ENCODE results near the gene FOLR3.

DNA sequence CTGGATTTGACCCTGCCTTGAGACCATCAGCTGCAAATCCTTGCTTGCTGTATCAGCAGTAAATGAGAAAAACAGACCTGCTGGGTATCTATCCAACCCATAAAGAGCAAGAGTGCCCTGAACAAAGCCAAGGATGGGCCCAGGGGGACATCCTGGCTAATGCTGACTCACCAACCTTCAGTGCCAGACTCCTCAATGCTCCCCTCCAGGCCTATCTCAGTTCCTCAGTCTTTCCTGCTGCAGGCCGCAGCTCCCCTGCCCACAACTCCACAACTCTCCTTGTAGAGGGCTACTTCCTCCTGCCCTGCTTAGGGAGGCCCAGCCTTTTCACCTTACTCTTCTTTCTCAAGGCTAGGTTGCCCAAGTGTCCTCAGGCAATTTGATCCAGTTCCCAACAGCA, 35.1 kb upstream of the FOLR3 start:
- TF ChIP-seq, protein P1, sequence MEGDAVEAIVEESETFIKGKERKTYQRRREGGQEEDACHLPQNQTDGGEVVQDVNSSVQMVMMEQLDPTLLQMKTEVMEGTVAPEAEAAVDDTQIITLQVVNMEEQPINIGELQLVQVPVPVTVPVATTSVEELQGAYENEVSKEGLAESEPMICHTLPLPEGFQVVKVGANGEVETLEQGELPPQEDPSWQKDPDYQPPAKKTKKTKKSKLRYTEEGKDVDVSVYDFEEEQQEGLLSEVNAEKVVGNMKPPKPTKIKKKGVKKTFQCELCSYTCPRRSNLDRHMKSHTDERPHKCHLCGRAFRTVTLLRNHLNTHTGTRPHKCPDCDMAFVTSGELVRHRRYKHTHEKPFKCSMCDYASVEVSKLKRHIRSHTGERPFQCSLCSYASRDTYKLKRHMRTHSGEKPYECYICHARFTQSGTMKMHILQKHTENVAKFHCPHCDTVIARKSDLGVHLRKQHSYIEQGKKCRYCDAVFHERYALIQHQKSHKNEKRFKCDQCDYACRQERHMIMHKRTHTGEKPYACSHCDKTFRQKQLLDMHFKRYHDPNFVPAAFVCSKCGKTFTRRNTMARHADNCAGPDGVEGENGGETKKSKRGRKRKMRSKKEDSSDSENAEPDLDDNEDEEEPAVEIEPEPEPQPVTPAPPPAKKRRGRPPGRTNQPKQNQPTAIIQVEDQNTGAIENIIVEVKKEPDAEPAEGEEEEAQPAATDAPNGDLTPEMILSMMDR (conservative IDR thresholded peaks at IDR 0.05): no peak
- TF ChIP-seq EZH2 (IDR thresholded peaks at IDR 0.05; ENCODE audit: low read depth): no peak

All from PC-9 (cell line).